ENCODE results near the gene NAA25. TPM values are rescaled to one million over a fixed set of nuclear protein-coding genes. Genes with fewer than 3 reads are reported as not detected.

Gene NAA25
- total and polyA plus RNA-seq, 5 experiments from 2014 or later = 8.7 to 44.0 (median 17.3) TPM

- Mint-ChIP-seq H3K9me3 (no peaks in the 10 kb centered on the region), H3K27ac (peak overlapping the region; percentile 48 to 93 (median 86)), H3K36me3 (peaks cover 0 to 24% (median 3%) of the 10 kb centered on the region in 3 donors), H3K27me3 (no peaks in the 10 kb centered on the region), H3K4me1 (peaks cover 14 to 67% (median 59%) of the 10 kb centered on the region in 4 donors), H3K4me3 (peak overlapping the region; percentile 35 to 76 (median 60))
- DNase-seq (peak in 3 of 10 donors; percentile 49 to 68 (median 66)), ATAC-seq (peak; percentile 56 to 75)
- POLR2A ChIA-PET = interaction anchor here (0.6 to 3.3 kb wide), 6 partner anchors 20 to 117 kb away, joined by 3 to 14 read pairs (median 4); partner anchors contain the start of genes ERP29, NAA25 and TMEM116
These were observed 21.9 kb upstream of the NAA25 start for GRCh38 chr12:112130441-112130998.

GRCh38 chr12:112126911-112127310 is 18.3 kb upstream of the NAA25 start:
- DNase-seq (no peak), ATAC-seq (no peak)
- Mint-ChIP-seq H3K4me1 (peaks cover 14 to 60% (median 48%) of the 10 kb centered on the region in 4 donors), H3K4me3 (peak overlapping the region; percentile 70 to 93 (median 86)), H3K27ac (peak overlapping the region; percentile 72 to 92 (median 86)), H3K36me3 (peaks cover 0 to 5% (median 0%) of the 10 kb centered on the region in 3 donors), H3K27me3 (no peaks in the 10 kb centered on the region), H3K9me3 (no peaks in the 10 kb centered on the region)
- POLR2A ChIA-PET = interaction anchor here (0.6 to 4.3 kb wide), 5 partner anchors 15 to 63 kb away, joined by 3 to 81 read pairs (median 6); partner anchors contain the start of gene NAA25

GRCh38 chr12:112126000-112126438 is 17.4 kb upstream of the NAA25 start:
- H3K9me3 Mint-ChIP-seq = no peaks in the 10 kb centered on the region

GRCh38 chr12:112125250-112125999 is 16.8 kb upstream of the NAA25 start, which contains the start of gene TRAFD1:
TRAFD1 (plus strand) TSS chr12:112125560; CDS start chr12:112130523, 4,963 bp downstream.
- POLR2A ChIA-PET = interaction anchor here (0.6 to 4.3 kb wide), 8 partner anchors 14 to 441 kb away, joined by 3 to 81 read pairs (median 6); partner anchors contain the start of genes ERP29, NAA25 and TMEM116
- H3K36me3 Mint-ChIP-seq = no peaks in the 10 kb centered on the region

More at GRCh38 chr12:112126000-112126438, 17.4 kb upstream of the NAA25 start:
- Mint-ChIP-seq H3K27me3 (no peaks in the 10 kb centered on the region), H3K4me3 (peak overlapping the region; percentile 70 to 93 (median 86)), H3K4me1 (peaks cover 10 to 51% (median 41%) of the 10 kb centered on the region in 4 donors), H3K27ac (peak overlapping the region; percentile 72 to 92 (median 86)), H3K36me3 (peaks cover 0 to 3% (median 0%) of the 10 kb centered on the region in 3 donors)
- ATAC-seq (no peak), DNase-seq (peak in 1 of 10 donors; percentile 11)
- POLR2A ChIA-PET = interaction anchor here (0.6 to 4.3 kb wide), 9 partner anchors 13 to 513 kb away, joined by 3 to 81 read pairs (median 4); partner anchors contain the start of genes ERP29, NAA25 and TMEM116

GRCh38 chr12:112124918-112125249 is 16.3 kb upstream of the NAA25 start:
- Mint-ChIP-seq H3K4me3 (peak overlapping the region in 7 of 10 donors; percentile 50 to 92 (median 84)), H3K27ac (peak overlapping the region in 7 of 10 donors; percentile 34 to 92 (median 84)), H3K27me3 (no peaks in the 10 kb centered on the region), H3K4me1 (peaks cover 9 to 41% (median 33%) of the 10 kb centered on the region in 4 donors), H3K36me3 (no peaks in the 10 kb centered on the region), H3K9me3 (no peaks in the 10 kb centered on the region)
- DNase-seq = no peak
- ATAC-seq = no peak
- POLR2A ChIA-PET = interaction anchor here (0.6 to 4.3 kb wide), 6 partner anchors 8 to 112 kb away, joined by 3 to 81 read pairs (median 10); partner anchors contain the start of genes ERP29, NAA25 and TMEM116

More at GRCh38 chr12:112125250-112125999, 16.8 kb upstream of the NAA25 start, which contains the start of gene TRAFD1:
- peak within 1 kb of the TSS; percentile 82 to 92 (median 88) for H3K27ac Mint-ChIP-seq
- DNase-seq (peak; percentile 96 to 99 (median 98)), ATAC-seq (peak; percentile 99)
- H3K9me3 Mint-ChIP-seq = no peaks in the 10 kb centered on the region
- no peaks in the 10 kb centered on the region for H3K27me3 Mint-ChIP-seq
- peaks cover 9 to 45% (median 35%) of the 10 kb centered on the region in 4 donors for H3K4me1 Mint-ChIP-seq
- peak within 1 kb of the TSS; percentile 70 to 93 (median 86) for H3K4me3 Mint-ChIP-seq

GRCh38 chr12:112122823-112123690 is 14.5 kb upstream of the NAA25 start:
- POLR2A ChIA-PET = interaction anchor here (4.3 kb wide), 1 partner anchor 15 kb away, joined by 81 read pairs; the partner anchor contains the start of gene NAA25
- H3K36me3 Mint-ChIP-seq = no peaks in the 10 kb centered on the region
- peaks cover 7 to 24% (median 18%) of the 10 kb centered on the region in 4 donors for H3K4me1 Mint-ChIP-seq
- H3K9me3 Mint-ChIP-seq = no peaks in the 10 kb centered on the region
- ATAC-seq (no peak), DNase-seq (no peak)
- H3K4me3 Mint-ChIP-seq = no peak overlapping the region
- H3K27me3 Mint-ChIP-seq = no peaks in the 10 kb centered on the region
- no peak overlapping the region for H3K27ac Mint-ChIP-seq

GRCh38 chr12:112121780-112122565 is 13.4 kb upstream of the NAA25 start:
- POLR2A ChIA-PET = interaction anchor here (0.7 kb wide), 1 partner anchor 899 kb away, joined by 3 read pairs; no protein-coding TSS in a partner anchor
- Mint-ChIP-seq H3K4me1 (peaks cover 4 to 18% (median 13%) of the 10 kb centered on the region in 4 donors), H3K36me3 (no peaks in the 10 kb centered on the region)

GRCh38 chr12:112117685-112118084 is 9.1 kb upstream of the NAA25 start:
- no peaks in the 10 kb centered on the region for H3K27me3 Mint-ChIP-seq
- H3K4me3 Mint-ChIP-seq = no peak overlapping the region
- H3K4me1 Mint-ChIP-seq = peaks cover 4 to 11% (median 7%) of the 10 kb centered on the region in 4 donors
- no peak for DNase-seq
- no peaks in the 10 kb centered on the region for H3K36me3 Mint-ChIP-seq
- POLR2A ChIA-PET = interaction anchor here (1.0 kb wide), 1 partner anchor 9 kb away, joined by 4 read pairs; the partner anchor contains the start of gene NAA25
- no peak for ATAC-seq
- H3K9me3 Mint-ChIP-seq = no peaks in the 10 kb centered on the region
- no peak overlapping the region for H3K27ac Mint-ChIP-seq

More at GRCh38 chr12:112121780-112122565, 13.4 kb upstream of the NAA25 start:
- Mint-ChIP-seq H3K27ac (peak overlapping the region in 1 of 10 donors; percentile 40), H3K27me3 (no peaks in the 10 kb centered on the region), H3K4me3 (no peak overlapping the region), H3K9me3 (no peaks in the 10 kb centered on the region)
- DNase-seq (no peak), ATAC-seq (no peak)

GRCh38 chr12:112116232-112117060 is 7.9 kb upstream of the NAA25 start:
- DNase-seq = peak in 1 of 10 donors; percentile 9
- H3K4me3 Mint-ChIP-seq = peak overlapping the region in 7 of 10 donors; percentile 2 to 66 (median 16)
- H3K9me3 Mint-ChIP-seq = no peaks in the 10 kb centered on the region
- H3K27ac Mint-ChIP-seq = peak overlapping the region in 7 of 10 donors; percentile 1 to 92 (median 75)
- POLR2A ChIA-PET = interaction anchor here (0.5 to 1.4 kb wide), 4 partner anchors 8 to 302 kb away, joined by 3 to 4 read pairs (median 3); partner anchors contain the start of genes NAA25 and PTPN11
- H3K4me1 Mint-ChIP-seq = peaks cover 4 to 11% (median 7%) of the 10 kb centered on the region in 4 donors
- no peaks in the 10 kb centered on the region for H3K36me3 Mint-ChIP-seq
- no peaks in the 10 kb centered on the region for H3K27me3 Mint-ChIP-seq
- peak; percentile 57 to 68 for ATAC-seq
